HFFc6 (cell line): ENCODE measurements around the gene ZNF264. TPM values are rescaled to one million over a fixed set of nuclear protein-coding genes. Genes with fewer than 3 reads are reported as not detected.

Experiments used
- DNase-seq: peaks from one replicate; pipeline ENCODE4 v3.0.0-alpha.2; 2018
- H3K27ac Mint-ChIP-seq: 2 replicates; pipeline ENCODE4 v1.8.0; 2020; ENCODE audit warnings: mild to moderate bottlenecking, mixed read lengths
- H3K27me3 Mint-ChIP-seq: 2 replicates; pipeline ENCODE4 v1.8.0; 2021; ENCODE audit warnings: mild to moderate bottlenecking, moderate library complexity, mixed read lengths; ENCODE audit not compliant: insufficient read depth
- H3K36me3 Mint-ChIP-seq: 2 replicates; pipeline ENCODE4 v1.8.0; 2021; ENCODE audit warnings: low read depth, mixed read lengths
- H3K4me1 Mint-ChIP-seq: 2 replicates; pipeline ENCODE4 v1.8.0; 2020; ENCODE audit warnings: low read depth, mixed read lengths
- H3K4me3 Mint-ChIP-seq: 2 replicates; pipeline ENCODE4 v1.8.0; 2020; ENCODE audit warnings: mild to moderate bottlenecking, moderate library complexity, mixed read lengths
- H3K9me3 Mint-ChIP-seq: 2 replicates; pipeline ENCODE4 v1.8.0; 2020; ENCODE audit warnings: mild to moderate bottlenecking, mixed read lengths
- total RNA-seq, 6 experiments: library from RNA; stranded (reverse); fragmentation: NEBNext Ultra II Directional; extraction: Animal tissue kit (Norgen Biotek cat#: 25700); gene quantifications; 2 replicates in 1 of 6; 3 replicates in 5 of 6; pipeline ENCODE4 v1.2.3, GENCODE V29; 2021
- TF ChIP-seq, protein P1 (sequence below): fragments of 200-600 bp; sonication (generic); IDR thresholded peaks from 2 replicates; pipeline ENCODE4 v1.5.0; 2021; ENCODE audit warnings: antibody characterized with exemption, mild to moderate bottlenecking

ZNF264 gene
- total RNA-seq, 6 experiments from 2014 or later = 20.1 to 23.1 (median 22.6) TPM

DNA sequence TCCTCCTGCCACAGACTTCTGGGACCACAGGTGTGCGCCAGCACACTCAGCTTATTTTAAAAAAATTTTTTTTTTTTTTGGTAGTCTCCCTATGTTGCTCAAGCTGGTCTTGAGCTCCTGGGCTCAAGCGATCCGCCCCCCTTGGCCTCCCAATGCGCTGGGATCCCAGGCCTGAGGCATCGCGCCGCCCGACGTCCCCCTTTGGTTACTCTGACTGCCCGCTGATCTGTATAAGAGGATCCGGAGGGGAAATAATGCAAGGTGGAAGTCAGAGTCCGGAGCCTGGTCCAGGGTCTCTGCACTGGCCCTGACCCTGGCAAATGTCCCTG, 48.6 kb downstream of the ZNF264 start:
- peaks cover 13% of the 10 kb centered on the region for H3K4me1 Mint-ChIP-seq
- TF ChIP-seq, protein P1, sequence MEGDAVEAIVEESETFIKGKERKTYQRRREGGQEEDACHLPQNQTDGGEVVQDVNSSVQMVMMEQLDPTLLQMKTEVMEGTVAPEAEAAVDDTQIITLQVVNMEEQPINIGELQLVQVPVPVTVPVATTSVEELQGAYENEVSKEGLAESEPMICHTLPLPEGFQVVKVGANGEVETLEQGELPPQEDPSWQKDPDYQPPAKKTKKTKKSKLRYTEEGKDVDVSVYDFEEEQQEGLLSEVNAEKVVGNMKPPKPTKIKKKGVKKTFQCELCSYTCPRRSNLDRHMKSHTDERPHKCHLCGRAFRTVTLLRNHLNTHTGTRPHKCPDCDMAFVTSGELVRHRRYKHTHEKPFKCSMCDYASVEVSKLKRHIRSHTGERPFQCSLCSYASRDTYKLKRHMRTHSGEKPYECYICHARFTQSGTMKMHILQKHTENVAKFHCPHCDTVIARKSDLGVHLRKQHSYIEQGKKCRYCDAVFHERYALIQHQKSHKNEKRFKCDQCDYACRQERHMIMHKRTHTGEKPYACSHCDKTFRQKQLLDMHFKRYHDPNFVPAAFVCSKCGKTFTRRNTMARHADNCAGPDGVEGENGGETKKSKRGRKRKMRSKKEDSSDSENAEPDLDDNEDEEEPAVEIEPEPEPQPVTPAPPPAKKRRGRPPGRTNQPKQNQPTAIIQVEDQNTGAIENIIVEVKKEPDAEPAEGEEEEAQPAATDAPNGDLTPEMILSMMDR = no peak
- peak overlapping the region; percentile 87 for H3K27ac Mint-ChIP-seq
- H3K27me3 Mint-ChIP-seq = peaks cover 2% of the 10 kb centered on the region; the same call in 1 of the 2 replicates
- peaks cover 10% of the 10 kb centered on the region for H3K36me3 Mint-ChIP-seq
- peak overlapping the region; percentile 86 for H3K4me3 Mint-ChIP-seq
- no peak for DNase-seq
- no peaks in the 10 kb centered on the region for H3K9me3 Mint-ChIP-seq

DNA sequence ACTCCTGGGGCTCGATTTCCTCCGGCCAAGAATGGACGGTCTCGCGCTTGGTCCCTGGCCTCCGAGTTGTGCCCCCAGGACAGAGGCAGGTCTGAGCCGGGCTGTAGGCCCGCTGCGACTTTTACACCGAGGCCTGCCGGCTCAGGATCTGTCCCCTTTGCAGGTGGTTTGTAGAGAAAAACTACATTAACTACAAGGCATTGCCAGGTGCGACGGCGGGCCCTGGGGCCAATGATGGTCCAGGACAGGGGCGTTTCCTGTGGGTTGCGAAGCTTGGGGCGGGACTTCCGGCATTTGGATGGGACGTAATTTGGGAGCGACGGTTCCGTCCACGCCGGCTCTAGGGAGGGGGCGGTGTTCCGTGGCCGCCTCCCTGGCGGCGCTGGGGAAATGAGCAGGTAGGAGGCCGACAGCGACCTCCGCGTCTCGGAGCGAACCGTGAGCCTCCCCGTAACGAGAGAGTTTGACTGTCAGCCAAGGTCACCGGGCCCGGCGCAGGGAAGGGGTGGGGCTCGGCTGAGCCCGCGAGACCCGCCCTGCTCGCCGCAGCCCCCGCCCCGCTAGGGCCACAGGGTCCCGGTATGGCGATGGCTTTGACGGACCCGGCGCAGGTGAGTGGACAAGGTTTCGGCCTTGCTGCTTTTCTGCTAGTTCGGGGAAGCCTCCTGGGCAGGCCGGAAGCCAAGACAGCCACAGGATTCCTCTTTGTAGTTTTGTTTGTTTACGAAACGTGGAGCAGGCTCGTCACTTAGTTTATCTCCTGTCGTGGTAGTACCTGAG, 49.2 kb downstream of the ZNF264 start, which contains the start of gene ZNF805:
TSS of gene ZNF805 (plus strand) at position 322 of the 780 bp plus-strand sequence. CDS start at position 582, 260 bp downstream.
- TF ChIP-seq, protein P1 = peak; percentile 57

DNA sequence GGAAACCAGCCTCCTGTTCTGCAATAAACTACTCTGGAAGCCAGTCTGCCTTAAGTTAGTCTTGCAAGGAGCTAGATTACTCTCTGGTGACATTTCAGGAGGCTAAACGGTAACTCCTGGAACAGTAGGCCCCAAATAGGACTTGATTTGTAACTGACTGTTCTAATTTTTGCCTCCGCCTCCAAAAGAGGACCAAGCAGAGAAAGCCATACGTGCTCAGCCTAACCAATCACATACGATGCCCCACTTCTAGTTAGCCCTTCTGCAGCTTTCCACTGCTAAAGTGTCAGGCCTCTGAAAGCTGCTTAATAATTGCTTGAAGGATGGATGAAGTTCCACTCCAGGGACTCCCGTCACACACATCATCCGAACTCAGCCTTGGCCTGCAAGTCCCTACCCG, 49.9 kb downstream of the ZNF264 start:
- Mint-ChIP-seq H3K27ac (peak overlapping the region; percentile 87), H3K4me3 (peak overlapping the region; percentile 86), H3K36me3 (peaks cover 17% of the 10 kb centered on the region), H3K27me3 (peaks cover 3% of the 10 kb centered on the region), H3K9me3 (no peaks in the 10 kb centered on the region), H3K4me1 (peaks cover 13% of the 10 kb centered on the region)
- TF ChIP-seq, protein P1 = no peak
- no peak for DNase-seq

More for the DNA sequence above, 49.2 kb downstream of the ZNF264 start, which contains the start of gene ZNF805:
- Mint-ChIP-seq H3K4me3 (peak within 1 kb of the TSS; percentile 86), H3K9me3 (no peaks in the 10 kb centered on the region), H3K27ac (peak within 1 kb of the TSS; percentile 87), H3K27me3 (peaks cover 3% of the 10 kb centered on the region), H3K36me3 (peaks cover 13% of the 10 kb centered on the region), H3K4me1 (peaks cover 13% of the 10 kb centered on the region)
- DNase-seq = peak; percentile 85

DNA sequence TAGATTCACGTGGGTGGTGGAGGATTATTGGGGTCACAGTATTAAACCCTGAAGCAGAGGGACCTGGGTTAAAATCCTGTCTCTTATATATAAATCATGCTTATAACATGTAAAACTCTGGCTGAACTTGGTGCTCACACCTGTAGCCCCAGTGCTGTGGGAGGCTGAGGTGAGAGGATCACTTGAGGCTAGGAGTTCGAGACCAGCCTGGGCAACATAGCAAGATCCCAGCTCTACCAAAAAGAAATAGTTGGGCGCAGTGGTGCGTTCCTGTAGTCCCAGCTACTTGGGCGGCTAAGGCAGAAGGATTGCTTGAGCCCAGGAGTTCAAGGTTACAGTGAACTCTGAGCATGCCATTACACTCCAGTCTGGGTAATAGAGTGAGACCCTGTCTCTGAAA, 51.5 kb downstream of the ZNF264 start:
- TF ChIP-seq, protein P1 = no peak
- Mint-ChIP-seq H3K4me3 (no peak overlapping the region; the same call in 1 of the 2 replicates), H3K36me3 (peaks cover 22% of the 10 kb centered on the region), H3K9me3 (no peaks in the 10 kb centered on the region), H3K4me1 (peaks cover 13% of the 10 kb centered on the region), H3K27ac (no peak overlapping the region), H3K27me3 (peaks cover 3% of the 10 kb centered on the region)
- no peak for DNase-seq

DNA sequence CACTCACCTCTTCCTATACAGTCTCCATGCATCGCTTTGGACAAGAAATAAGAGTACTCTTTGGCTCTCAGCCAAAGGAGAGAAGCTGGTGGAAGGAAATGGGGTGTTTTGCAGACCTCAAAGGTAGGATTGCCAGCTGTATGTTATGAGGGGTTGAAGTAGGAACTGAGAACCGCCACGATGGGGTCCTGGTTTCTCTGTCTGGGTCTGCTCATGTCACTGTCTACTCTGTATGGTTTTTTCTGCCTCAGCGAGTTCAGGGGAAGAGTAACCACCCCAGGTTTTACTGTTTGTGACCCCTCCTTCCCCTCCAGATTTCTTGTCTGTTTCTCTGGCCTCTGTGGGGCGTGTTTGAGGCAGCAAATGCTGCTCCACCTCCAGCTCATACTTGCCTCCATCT, 53.2 kb downstream of the ZNF264 start:
- DNase-seq = no peak
- no peaks in the 10 kb centered on the region for H3K9me3 Mint-ChIP-seq
- H3K4me3 Mint-ChIP-seq = no peak overlapping the region
- TF ChIP-seq, protein P1 = no peak
- H3K36me3 Mint-ChIP-seq = peaks cover 32% of the 10 kb centered on the region
- H3K27me3 Mint-ChIP-seq = peaks cover 3% of the 10 kb centered on the region
- peaks cover 18% of the 10 kb centered on the region for H3K4me1 Mint-ChIP-seq
- no peak overlapping the region for H3K27ac Mint-ChIP-seq
